ENCODE results near the gene CLIP2.

DNA sequence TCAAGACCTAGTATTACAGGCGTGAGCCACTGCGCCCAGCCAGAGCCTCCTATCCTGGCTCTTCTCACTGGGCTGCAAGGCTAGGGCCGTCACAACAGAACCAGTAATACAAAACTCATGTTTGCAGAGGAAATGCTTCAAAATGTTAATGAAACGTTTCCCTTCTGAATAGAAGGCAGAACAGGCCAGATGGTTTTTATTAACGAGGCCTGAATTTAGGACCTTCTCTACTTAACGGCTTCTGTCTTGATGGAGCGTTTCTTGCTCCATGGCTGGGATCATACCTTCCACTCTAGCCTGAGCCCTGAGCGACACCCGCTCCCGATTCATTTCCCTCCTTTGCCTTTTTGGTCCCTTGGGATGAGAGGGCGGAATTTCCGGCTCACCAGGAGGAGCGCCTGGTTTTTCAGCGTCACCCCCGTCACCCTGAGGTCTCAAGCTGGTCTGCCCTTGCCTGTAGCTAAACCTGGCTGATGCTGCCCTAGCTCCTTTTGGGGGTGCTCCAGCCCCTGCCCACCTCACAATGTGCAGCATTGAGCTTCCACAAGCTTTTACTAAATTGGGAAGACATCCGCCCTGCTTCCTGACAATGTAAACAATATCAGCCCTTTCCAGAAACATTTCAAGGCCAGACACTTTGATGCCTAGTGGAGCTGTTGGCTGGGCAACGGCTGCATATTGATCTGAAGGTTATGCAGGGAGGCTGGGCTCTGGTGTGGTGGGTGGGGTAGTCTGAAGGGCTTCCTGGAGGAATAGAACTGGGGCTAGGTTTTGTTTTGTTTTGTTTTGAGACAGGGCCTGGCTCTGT lies 5.2 kb downstream of the CLIP2 start:
- TF ChIP-seq POLR2A (IDR thresholded peaks at IDR 0.05; ENCODE audit: low read depth) (no peak), EP300 (IDR thresholded peaks at IDR 0.05) (no peak)
- TF ChIP-seq, protein P1, sequence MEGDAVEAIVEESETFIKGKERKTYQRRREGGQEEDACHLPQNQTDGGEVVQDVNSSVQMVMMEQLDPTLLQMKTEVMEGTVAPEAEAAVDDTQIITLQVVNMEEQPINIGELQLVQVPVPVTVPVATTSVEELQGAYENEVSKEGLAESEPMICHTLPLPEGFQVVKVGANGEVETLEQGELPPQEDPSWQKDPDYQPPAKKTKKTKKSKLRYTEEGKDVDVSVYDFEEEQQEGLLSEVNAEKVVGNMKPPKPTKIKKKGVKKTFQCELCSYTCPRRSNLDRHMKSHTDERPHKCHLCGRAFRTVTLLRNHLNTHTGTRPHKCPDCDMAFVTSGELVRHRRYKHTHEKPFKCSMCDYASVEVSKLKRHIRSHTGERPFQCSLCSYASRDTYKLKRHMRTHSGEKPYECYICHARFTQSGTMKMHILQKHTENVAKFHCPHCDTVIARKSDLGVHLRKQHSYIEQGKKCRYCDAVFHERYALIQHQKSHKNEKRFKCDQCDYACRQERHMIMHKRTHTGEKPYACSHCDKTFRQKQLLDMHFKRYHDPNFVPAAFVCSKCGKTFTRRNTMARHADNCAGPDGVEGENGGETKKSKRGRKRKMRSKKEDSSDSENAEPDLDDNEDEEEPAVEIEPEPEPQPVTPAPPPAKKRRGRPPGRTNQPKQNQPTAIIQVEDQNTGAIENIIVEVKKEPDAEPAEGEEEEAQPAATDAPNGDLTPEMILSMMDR (IDR thresholded peaks at IDR 0.05): no peak

Measured in esophagus muscularis mucosa (tissue), 4 donors.